ENCODE data around the gene ESRP2.

DNA sequence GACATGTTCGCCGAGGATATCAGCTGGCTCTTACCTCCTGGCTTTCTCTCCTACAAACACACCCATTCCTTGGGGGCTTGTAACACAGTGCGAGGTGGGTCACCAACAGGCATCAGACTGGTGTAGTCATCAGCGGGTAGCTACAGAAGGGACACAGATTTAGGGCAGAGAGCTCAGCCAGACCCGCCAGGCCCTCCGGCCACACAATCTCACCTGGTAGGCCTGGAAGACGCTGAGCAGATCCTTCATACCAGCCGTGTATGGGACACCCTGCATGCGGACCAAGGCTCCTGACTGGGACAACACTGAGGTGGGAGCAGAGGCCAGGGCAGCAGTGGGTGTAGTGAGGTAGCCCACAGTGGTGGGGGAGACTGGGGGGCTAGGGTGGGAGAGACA lies 5.8 kb downstream of the ESRP2 start:
- TF ChIP-seq ZFX (IDR thresholded peaks at IDR 0.05) = no peak
- TF ChIP-seq, protein P1, sequence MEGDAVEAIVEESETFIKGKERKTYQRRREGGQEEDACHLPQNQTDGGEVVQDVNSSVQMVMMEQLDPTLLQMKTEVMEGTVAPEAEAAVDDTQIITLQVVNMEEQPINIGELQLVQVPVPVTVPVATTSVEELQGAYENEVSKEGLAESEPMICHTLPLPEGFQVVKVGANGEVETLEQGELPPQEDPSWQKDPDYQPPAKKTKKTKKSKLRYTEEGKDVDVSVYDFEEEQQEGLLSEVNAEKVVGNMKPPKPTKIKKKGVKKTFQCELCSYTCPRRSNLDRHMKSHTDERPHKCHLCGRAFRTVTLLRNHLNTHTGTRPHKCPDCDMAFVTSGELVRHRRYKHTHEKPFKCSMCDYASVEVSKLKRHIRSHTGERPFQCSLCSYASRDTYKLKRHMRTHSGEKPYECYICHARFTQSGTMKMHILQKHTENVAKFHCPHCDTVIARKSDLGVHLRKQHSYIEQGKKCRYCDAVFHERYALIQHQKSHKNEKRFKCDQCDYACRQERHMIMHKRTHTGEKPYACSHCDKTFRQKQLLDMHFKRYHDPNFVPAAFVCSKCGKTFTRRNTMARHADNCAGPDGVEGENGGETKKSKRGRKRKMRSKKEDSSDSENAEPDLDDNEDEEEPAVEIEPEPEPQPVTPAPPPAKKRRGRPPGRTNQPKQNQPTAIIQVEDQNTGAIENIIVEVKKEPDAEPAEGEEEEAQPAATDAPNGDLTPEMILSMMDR (conservative IDR thresholded peaks at IDR 0.05) = no peak
